Measurements from ENCODE around the gene DNAJB7. TPM values are rescaled to one million over a fixed set of nuclear protein-coding genes. Genes with fewer than 3 reads are reported as not detected.
"Not testable (repeated sequence)": the region's sequence is repeated elsewhere in the genome, so short reads cannot be mapped to it uniquely, and the experiment has no call there.

DNAJB7 gene
- total RNA-seq, 1 experiment from 2014 or later: not detected

- no peak overlapping the region for H3K27ac ChIP-seq (ENCODE audit: low read length)
- intact Hi-C loops (cut with micrococcal nuclease): no loop called here
- H3K9ac ChIP-seq (ENCODE audit: low read length): peak overlapping the region; percentile 98; the same call in 1 of the 2 replicates
- BruUV-seq (replicated peaks): no TSS peak
- TF ChIP-seq CTCF (conservative IDR thresholded peaks at IDR 0.05; ENCODE audit: low read depth, low read length): no peak
- TF ChIP-seq EZH2 (IDR thresholded peaks at IDR 0.05; ENCODE audit: low read length, unreplicated experiment): no peak
- no peak for TF ChIP-seq EZH2phosphoT487 (IDR thresholded peaks at IDR 0.05; ENCODE audit: borderline replicate concordance, low read length)
- ChIA-PET POLR2A (ENCODE audit: unreplicated experiment) (interaction anchor here (0.6 kb wide), 1 partner anchor 97 kb away, joined by 3 read pairs; the partner anchor contains the start of gene RBX1), CTCF (no interaction called here)
- H3K9me3 ChIP-seq (ENCODE audit: low read length): no peaks in the 10 kb centered on the region
- H3K4me3 ChIP-seq (ENCODE audit: low read length): peak overlapping the region; percentile 82
- no peaks in the 10 kb centered on the region for H3F3A ChIP-seq (ENCODE audit: low read length, unreplicated experiment)
- H3K4me2 ChIP-seq (ENCODE audit: low read length): peak overlapping the region; percentile 95
- peaks cover 11% of the 10 kb centered on the region; the same call in 1 of the 2 replicates for H3K36me3 ChIP-seq (ENCODE audit: low read depth, low read length)
- no peaks in the 10 kb centered on the region for H3K27me3 ChIP-seq (ENCODE audit: low read length)
- peaks cover 94% of the 10 kb centered on the region for H3K79me2 ChIP-seq (ENCODE audit: low read length)
- ATAC-seq (no peak), DNase-seq (no peak)
- H3K9me2 ChIP-seq (replicated peaks; ENCODE audit: low read length): no peaks in the 10 kb centered on the region
- H2AFZ ChIP-seq (ENCODE audit: low read length): no peak overlapping the region
- H4K20me1 ChIP-seq (ENCODE audit: low read length): peaks cover 22% of the 10 kb centered on the region; the same call in 1 of the 2 replicates
- peaks cover 33% of the 10 kb centered on the region for H3K4me1 ChIP-seq (ENCODE audit: insufficient read depth, low read length)
These were observed 8.0 kb downstream of the DNAJB7 start for GRCh38 chr22:40853961-40854360.

- H2AFZ ChIP-seq (ENCODE audit: low read length): no peak overlapping the region
- peaks cover 14% of the 10 kb centered on the region; the same call in 1 of the 2 replicates for H3K36me3 ChIP-seq (ENCODE audit: low read depth, low read length)
- H3F3A ChIP-seq (ENCODE audit: low read length, unreplicated experiment): no peaks in the 10 kb centered on the region
- no peaks in the 10 kb centered on the region for H3K27me3 ChIP-seq (ENCODE audit: low read length)
- ATAC-seq: no peak
- intact Hi-C loops (cut with micrococcal nuclease): no loop called here
- no peaks in the 10 kb centered on the region for H3K9me2 ChIP-seq (replicated peaks; ENCODE audit: low read length)
- peaks cover 22% of the 10 kb centered on the region; the same call in 1 of the 2 replicates for H4K20me1 ChIP-seq (ENCODE audit: low read length)
- H3K9ac ChIP-seq (ENCODE audit: low read length): no peak overlapping the region
- BruUV-seq (replicated peaks): no TSS peak
- ChIA-PET POLR2A (ENCODE audit: unreplicated experiment) (interaction anchor here (0.6 kb wide), 1 partner anchor 98 kb away, joined by 3 read pairs; the partner anchor contains the start of gene RBX1), CTCF (interaction anchor here (0.5 kb wide), 1 partner anchor 38 kb away, joined by 4 read pairs; no protein-coding TSS in a partner anchor)
- H3K4me2 ChIP-seq (ENCODE audit: low read length): peak overlapping the region; percentile 95
- peak overlapping the region; percentile 82 for H3K4me3 ChIP-seq (ENCODE audit: low read length)
- peaks cover 88% of the 10 kb centered on the region for H3K79me2 ChIP-seq (ENCODE audit: low read length)
- peaks cover 33% of the 10 kb centered on the region for H3K4me1 ChIP-seq (ENCODE audit: insufficient read depth, low read length)
- no peak for TF ChIP-seq EZH2phosphoT487 (IDR thresholded peaks at IDR 0.05; ENCODE audit: borderline replicate concordance, low read length)
- no peak for TF ChIP-seq CTCF (conservative IDR thresholded peaks at IDR 0.05; ENCODE audit: low read depth, low read length)
- H3K27ac ChIP-seq (ENCODE audit: low read length): no peak overlapping the region
- H3K9me3 ChIP-seq (ENCODE audit: low read length): no peaks in the 10 kb centered on the region
- DNase-seq: no peak
These were observed 8.6 kb downstream of the DNAJB7 start for GRCh38 chr22:40853333-40853732.

- H3K9me3 ChIP-seq (ENCODE audit: low read length); H3K9me2 ChIP-seq (replicated peaks; ENCODE audit: low read length); H4K20me1 ChIP-seq (ENCODE audit: low read length); H3F3A ChIP-seq (ENCODE audit: low read length, unreplicated experiment); CTCF ChIA-PET; H2AFZ ChIP-seq (ENCODE audit: low read length); ATAC-seq; DNase-seq; BruUV-seq (replicated peaks); intact Hi-C loops (cut with micrococcal nuclease); H3K4me3 ChIP-seq (ENCODE audit: low read length); H3K27me3 ChIP-seq (ENCODE audit: low read length); H3K27ac ChIP-seq (ENCODE audit: low read length); H3K9ac ChIP-seq (ENCODE audit: low read length); H3K4me2 ChIP-seq (ENCODE audit: low read length): not testable (repeated sequence)
- H3K36me3 ChIP-seq (ENCODE audit: low read depth, low read length): peaks cover 30% of the 10 kb centered on the region
- POLR2A ChIA-PET (ENCODE audit: unreplicated experiment): interaction anchor here (0.7 kb wide), 1 partner anchor 16 kb away, joined by 6 read pairs; no protein-coding TSS in a partner anchor
- peaks cover 12% of the 10 kb centered on the region for H3K4me1 ChIP-seq (ENCODE audit: insufficient read depth, low read length)
- H3K79me2 ChIP-seq (ENCODE audit: low read length): peaks cover 57% of the 10 kb centered on the region
These were observed 16.1 kb downstream of the DNAJB7 start for GRCh38 chr22:40845816-40846215.

All from PC-3 (cell line).